T1000 (cell line): ENCODE measurements around the gene PRDM1.

Experiments used
- DNase-seq: peaks from one replicate; lab custom pipeline; 2025; ENCODE audit warnings: mixed read lengths; lab: John Stamatoyannopoulos, UW

PRDM1 gene

GRCh38 chr6:106097411-106098231 lies 11.5 kb downstream of the PRDM1 start:
- DNase-seq: no peak

GRCh38 chr6:106098383-106099234 lies 12.5 kb downstream of the PRDM1 start:
- DNase-seq: no peak

- no peak for DNase-seq
These were observed 13.1 kb downstream of the PRDM1 start for GRCh38 chr6:106099235-106099537.

GRCh38 chr6:106100755-106101154 lies 14.6 kb downstream of the PRDM1 start:
- DNase-seq: no peak

GRCh38 chr6:106101466-106101865 lies 15.3 kb downstream of the PRDM1 start:
- no peak for DNase-seq

GRCh38 chr6:106102034-106102433 lies 15.9 kb downstream of the PRDM1 start:
- no peak for DNase-seq

- no peak for DNase-seq
These were observed 17.0 kb downstream of the PRDM1 start for GRCh38 chr6:106102967-106103727.

GRCh38 chr6:106103728-106104109 lies 17.6 kb downstream of the PRDM1 start:
- no peak for DNase-seq

- DNase-seq: no peak
These were observed 18.3 kb downstream of the PRDM1 start for GRCh38 chr6:106104476-106104875.

- no peak for DNase-seq
These were observed 18.8 kb downstream of the PRDM1 start for GRCh38 chr6:106104941-106105340.

- DNase-seq: no peak
These were observed 19.4 kb downstream of the PRDM1 start for GRCh38 chr6:106105493-106105892.

- no peak for DNase-seq
These were observed 20.3 kb downstream of the PRDM1 start for GRCh38 chr6:106106276-106107042.

GRCh38 chr6:106107043-106107613 lies 21.0 kb downstream of the PRDM1 start:
- no peak for DNase-seq

GRCh38 chr6:106108129-106108528 lies 22.0 kb downstream of the PRDM1 start:
- DNase-seq: no peak

GRCh38 chr6:106109029-106109428 lies 22.9 kb downstream of the PRDM1 start:
- DNase-seq: no peak

GRCh38 chr6:106110164-106110826 lies 24.2 kb downstream of the PRDM1 start:
- DNase-seq: no peak

- DNase-seq: no peak
These were observed 26.3 kb downstream of the PRDM1 start for GRCh38 chr6:106112433-106112832.

GRCh38 chr6:106113256-106113959 lies 27.3 kb downstream of the PRDM1 start:
- no peak for DNase-seq

- DNase-seq: no peak
These were observed 28.4 kb downstream of the PRDM1 start for GRCh38 chr6:106114492-106114891.

GRCh38 chr6:106115286-106115685 lies 29.1 kb downstream of the PRDM1 start:
- DNase-seq: no peak
